ENCODE measurements around the gene MYO3B.

DNA sequence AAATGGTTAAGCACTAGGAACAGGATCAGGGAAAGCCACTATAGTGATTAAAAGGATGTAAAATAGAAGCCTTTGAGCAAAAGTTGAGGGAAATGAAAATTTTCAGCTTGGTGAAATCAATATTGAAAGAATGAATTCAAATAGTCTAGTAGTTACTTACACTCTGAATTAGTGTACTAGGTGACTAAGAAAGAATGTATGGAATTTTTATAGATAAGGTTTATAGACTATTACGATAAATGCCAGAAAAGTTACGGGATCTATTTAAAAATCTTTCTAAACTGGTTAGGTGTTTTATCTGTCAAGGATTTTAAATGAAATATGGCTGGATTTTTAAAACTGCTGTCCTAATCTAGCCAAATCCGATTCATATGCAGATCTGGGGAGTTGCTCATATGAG, 208.6 kb downstream of the MYO3B start:
- TF ChIP-seq POLR2AphosphoS5 (IDR thresholded peaks at IDR 0.05; ENCODE audit: low read depth, low read length): no peak
- no peak for TF ChIP-seq TAF1 (IDR thresholded peaks at IDR 0.05; ENCODE audit: borderline replicate concordance, insufficient read depth, low read length)
- no peak for TF ChIP-seq SIN3A (IDR thresholded peaks at IDR 0.05; ENCODE audit: borderline replicate concordance, insufficient read depth, low read length)
- TF ChIP-seq, protein P1, sequence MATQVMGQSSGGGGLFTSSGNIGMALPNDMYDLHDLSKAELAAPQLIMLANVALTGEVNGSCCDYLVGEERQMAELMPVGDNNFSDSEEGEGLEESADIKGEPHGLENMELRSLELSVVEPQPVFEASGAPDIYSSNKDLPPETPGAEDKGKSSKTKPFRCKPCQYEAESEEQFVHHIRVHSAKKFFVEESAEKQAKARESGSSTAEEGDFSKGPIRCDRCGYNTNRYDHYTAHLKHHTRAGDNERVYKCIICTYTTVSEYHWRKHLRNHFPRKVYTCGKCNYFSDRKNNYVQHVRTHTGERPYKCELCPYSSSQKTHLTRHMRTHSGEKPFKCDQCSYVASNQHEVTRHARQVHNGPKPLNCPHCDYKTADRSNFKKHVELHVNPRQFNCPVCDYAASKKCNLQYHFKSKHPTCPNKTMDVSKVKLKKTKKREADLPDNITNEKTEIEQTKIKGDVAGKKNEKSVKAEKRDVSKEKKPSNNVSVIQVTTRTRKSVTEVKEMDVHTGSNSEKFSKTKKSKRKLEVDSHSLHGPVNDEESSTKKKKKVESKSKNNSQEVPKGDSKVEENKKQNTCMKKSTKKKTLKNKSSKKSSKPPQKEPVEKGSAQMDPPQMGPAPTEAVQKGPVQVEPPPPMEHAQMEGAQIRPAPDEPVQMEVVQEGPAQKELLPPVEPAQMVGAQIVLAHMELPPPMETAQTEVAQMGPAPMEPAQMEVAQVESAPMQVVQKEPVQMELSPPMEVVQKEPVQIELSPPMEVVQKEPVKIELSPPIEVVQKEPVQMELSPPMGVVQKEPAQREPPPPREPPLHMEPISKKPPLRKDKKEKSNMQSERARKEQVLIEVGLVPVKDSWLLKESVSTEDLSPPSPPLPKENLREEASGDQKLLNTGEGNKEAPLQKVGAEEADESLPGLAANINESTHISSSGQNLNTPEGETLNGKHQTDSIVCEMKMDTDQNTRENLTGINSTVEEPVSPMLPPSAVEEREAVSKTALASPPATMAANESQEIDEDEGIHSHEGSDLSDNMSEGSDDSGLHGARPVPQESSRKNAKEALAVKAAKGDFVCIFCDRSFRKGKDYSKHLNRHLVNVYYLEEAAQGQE (IDR thresholded peaks at IDR 0.05; ENCODE audit: insufficient read depth in 1 of 2, low read depth in 2 of 2, low read length in 2 of 2): no peak
- TF ChIP-seq FOXP2 (optimal IDR thresholded peaks at IDR 0.05; ENCODE audit: borderline replicate concordance, extremely low read depth, extremely low read length, insufficient read depth): no peak
